Measurements from ENCODE around the gene FKBP1C. TPM values are rescaled to one million over a fixed set of nuclear protein-coding genes. Genes with fewer than 3 reads are reported as not detected.

The FKBP1C gene
- 0.27 and 0.34 TPM in 2 replicates for total RNA-seq

GRCh38 chr6:63211343-63211742 is at the start of gene FKBP1C:
FKBP1C (plus strand) TSS chr6:63211469.

Other genes with a start within 250 kb of the FKBP1C start
- gene LGSN, start 108.5 kb downstream of the FKBP1C start, total RNA-seq: not detected in 2 replicates

Measured in mammary microvascular endothelial cell (primary cell).